PFSK-1 (cell line): Measurements from ENCODE around the gene FAF1.

Source experiments
- FOXP2 ChIP-seq: optimal IDR thresholded peaks from 2 replicates; pipeline ENCODE3; 2011; ENCODE audit warnings: borderline replicate concordance, control low read depth, inconsistent platforms; ENCODE audit not compliant: insufficient read depth; ENCODE audit errors: extremely low read length, extremely low read depth
- POLR2AphosphoS5 ChIP-seq: IDR thresholded peaks from 2 replicates; pipeline ENCODE4 v1.6.1; 2012; ENCODE audit warnings: low read depth, mild to moderate bottlenecking, control low read depth, low read length, moderate library complexity
- REST ChIP-seq, 2 experiments: IDR thresholded peaks; 2 replicates each; pipeline versions ENCODE4 v1.6.1 to v1.8.0; 2011 to 2012; ENCODE audit warnings: low read depth in 2 of 2, low read length in 2 of 2, control low read depth in 1 of 2, inconsistent platforms in 1 of 2, mild to moderate bottlenecking in 1 of 2, moderate library complexity in 1 of 2; ENCODE audit not compliant: insufficient read depth in 1 of 2
- SIN3A ChIP-seq: IDR thresholded peaks from 2 replicates; pipeline ENCODE4 v1.6.1; 2012; ENCODE audit warnings: mild to moderate bottlenecking, low read length, moderate library complexity, borderline replicate concordance; ENCODE audit not compliant: insufficient read depth
- TAF1 ChIP-seq: IDR thresholded peaks from 2 replicates; pipeline ENCODE4 v1.6.1; 2012; ENCODE audit warnings: low read length, control low read depth, borderline replicate concordance; ENCODE audit not compliant: insufficient read depth

- TF ChIP-seq FOXP2 (no peak), POLR2AphosphoS5 (no peak), REST (IDR thresholded peaks at IDR 0.05; ENCODE audit: insufficient read depth in 1 of 2, low read depth in 2 of 2, low read length in 2 of 2) (no peak), TAF1 (no peak), SIN3A (no peak)
Observed at GRCh38 chr1:50966991-50967390, 6.9 kb upstream of the FAF1 start.
